PFSK-1 (cell line): ENCODE data around the gene AOPEP.

Experiments used
- FOXP2 ChIP-seq: optimal IDR thresholded peaks from 2 replicates; pipeline ENCODE3; 2011; ENCODE audit warnings: borderline replicate concordance, control low read depth, inconsistent platforms; ENCODE audit not compliant: insufficient read depth; ENCODE audit errors: extremely low read length, extremely low read depth
- POLR2AphosphoS5 ChIP-seq: IDR thresholded peaks from 2 replicates; pipeline ENCODE4 v1.6.1; 2012; ENCODE audit warnings: low read depth, mild to moderate bottlenecking, control low read depth, low read length, moderate library complexity
- SIN3A ChIP-seq: IDR thresholded peaks from 2 replicates; pipeline ENCODE4 v1.6.1; 2012; ENCODE audit warnings: mild to moderate bottlenecking, low read length, moderate library complexity, borderline replicate concordance; ENCODE audit not compliant: insufficient read depth
- TAF1 ChIP-seq: IDR thresholded peaks from 2 replicates; pipeline ENCODE4 v1.6.1; 2012; ENCODE audit warnings: low read length, control low read depth, borderline replicate concordance; ENCODE audit not compliant: insufficient read depth
- TF ChIP-seq, protein P1 (sequence below), 2 experiments: IDR thresholded peaks; 2 replicates each; pipeline versions ENCODE4 v1.6.1 to v1.8.0; 2011 to 2012; ENCODE audit warnings: low read depth in 2 of 2, low read length in 2 of 2, control low read depth in 1 of 2, inconsistent platforms in 1 of 2, mild to moderate bottlenecking in 1 of 2, moderate library complexity in 1 of 2; ENCODE audit not compliant: insufficient read depth in 1 of 2

DNA sequence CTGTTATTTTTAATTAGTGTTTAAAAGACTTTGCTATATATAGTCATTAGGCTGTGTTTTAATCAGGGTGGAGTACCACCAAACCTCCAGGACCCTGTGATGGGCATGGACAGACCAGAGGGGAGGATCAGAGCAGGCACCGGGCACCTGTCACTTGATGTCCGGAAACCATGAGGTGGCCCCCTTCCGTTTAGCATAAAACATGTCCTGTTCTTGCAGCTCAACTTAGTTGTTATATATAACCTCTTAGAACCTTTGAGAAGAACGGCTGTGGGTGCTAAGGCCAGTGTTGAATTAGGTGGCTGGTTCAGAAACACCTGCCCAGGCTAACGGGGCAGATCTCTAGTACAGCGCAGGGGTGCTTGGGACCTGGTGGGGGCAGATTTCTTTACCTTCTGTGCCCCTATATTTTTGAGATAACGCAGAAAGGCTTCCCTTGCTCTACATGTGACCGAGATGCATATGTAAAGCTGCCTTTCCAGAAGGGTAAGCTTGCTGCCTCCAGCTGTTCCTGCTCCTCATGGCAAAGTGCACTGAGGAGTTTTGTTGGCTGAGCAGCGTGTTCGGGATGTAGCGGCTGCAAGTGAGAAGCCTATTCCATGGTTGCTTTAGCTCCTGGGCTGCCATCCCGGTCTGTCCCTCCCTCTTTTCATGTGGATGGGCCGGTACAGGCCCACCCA is 335.6 kb downstream of the AOPEP start:
- TF ChIP-seq POLR2AphosphoS5: no peak
- TF ChIP-seq, protein P1, sequence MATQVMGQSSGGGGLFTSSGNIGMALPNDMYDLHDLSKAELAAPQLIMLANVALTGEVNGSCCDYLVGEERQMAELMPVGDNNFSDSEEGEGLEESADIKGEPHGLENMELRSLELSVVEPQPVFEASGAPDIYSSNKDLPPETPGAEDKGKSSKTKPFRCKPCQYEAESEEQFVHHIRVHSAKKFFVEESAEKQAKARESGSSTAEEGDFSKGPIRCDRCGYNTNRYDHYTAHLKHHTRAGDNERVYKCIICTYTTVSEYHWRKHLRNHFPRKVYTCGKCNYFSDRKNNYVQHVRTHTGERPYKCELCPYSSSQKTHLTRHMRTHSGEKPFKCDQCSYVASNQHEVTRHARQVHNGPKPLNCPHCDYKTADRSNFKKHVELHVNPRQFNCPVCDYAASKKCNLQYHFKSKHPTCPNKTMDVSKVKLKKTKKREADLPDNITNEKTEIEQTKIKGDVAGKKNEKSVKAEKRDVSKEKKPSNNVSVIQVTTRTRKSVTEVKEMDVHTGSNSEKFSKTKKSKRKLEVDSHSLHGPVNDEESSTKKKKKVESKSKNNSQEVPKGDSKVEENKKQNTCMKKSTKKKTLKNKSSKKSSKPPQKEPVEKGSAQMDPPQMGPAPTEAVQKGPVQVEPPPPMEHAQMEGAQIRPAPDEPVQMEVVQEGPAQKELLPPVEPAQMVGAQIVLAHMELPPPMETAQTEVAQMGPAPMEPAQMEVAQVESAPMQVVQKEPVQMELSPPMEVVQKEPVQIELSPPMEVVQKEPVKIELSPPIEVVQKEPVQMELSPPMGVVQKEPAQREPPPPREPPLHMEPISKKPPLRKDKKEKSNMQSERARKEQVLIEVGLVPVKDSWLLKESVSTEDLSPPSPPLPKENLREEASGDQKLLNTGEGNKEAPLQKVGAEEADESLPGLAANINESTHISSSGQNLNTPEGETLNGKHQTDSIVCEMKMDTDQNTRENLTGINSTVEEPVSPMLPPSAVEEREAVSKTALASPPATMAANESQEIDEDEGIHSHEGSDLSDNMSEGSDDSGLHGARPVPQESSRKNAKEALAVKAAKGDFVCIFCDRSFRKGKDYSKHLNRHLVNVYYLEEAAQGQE (IDR thresholded peaks at IDR 0.05; ENCODE audit: insufficient read depth in 1 of 2, low read depth in 2 of 2, low read length in 2 of 2): no peak
- TF ChIP-seq SIN3A: no peak
- no peak for TF ChIP-seq TAF1
- no peak for TF ChIP-seq FOXP2
